GM21825 (cell line): ENCODE measurements around the gene PPP1R1A.
A peak's percentile ranks its signal among the peaks of the same experiment; 100 is the strongest.

ENCODE experiments used
- ATAC-seq: cut with Tn5 transposase; IDR thresholded peaks from one replicate; pipeline ENCODE4 v1.9.1; 2021; ENCODE audit warnings: mild to moderate bottlenecking, moderate library complexity; ENCODE audit not compliant: unreplicated experiment

PPP1R1A gene

DNA sequence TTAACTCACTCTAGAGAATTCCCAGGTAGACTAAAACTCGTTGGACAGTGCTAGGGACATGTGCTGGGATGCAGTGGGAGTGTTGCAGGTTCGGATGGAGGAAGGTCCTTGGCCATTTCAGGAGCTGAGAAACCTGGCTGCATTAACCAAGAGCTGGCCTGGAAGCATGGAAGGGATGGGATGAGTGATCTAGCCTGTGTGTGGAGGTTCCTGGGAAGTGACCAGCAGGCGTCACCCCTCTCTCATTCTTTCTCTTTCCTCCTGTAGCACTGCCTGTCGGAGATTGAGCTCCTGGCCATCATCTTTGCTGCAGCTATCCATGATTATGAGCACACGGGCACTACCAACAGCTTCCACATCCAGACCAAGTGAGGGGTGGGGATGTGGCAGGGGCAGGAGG is 15.6 kb downstream of the PPP1R1A start:
- ATAC-seq, result no peak

- no peak for ATAC-seq
Measured at GRCh38 chr12:54571193-54572188, 17.0 kb downstream of the PPP1R1A start.

GRCh38 chr12:54569995-54570528 is 18.4 kb downstream of the PPP1R1A start:
- no peak for ATAC-seq

DNA sequence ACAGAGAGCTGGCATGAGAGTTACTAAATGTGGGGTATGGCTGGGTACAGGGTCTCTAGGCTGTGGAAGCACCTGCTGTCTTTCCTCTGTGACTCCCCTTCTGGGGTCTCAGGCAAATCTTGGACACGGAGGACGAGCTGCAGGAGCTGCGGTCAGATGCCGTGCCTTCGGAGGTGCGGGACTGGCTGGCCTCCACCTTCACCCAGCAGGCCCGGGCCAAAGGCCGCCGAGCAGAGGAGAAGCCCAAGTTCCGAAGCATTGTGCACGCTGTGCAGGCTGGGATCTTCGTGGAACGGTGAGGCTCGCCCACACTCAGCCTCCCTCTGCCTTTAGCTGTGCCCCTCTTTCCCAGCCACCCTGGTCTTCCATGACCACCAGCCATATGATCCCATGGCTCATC is 19.4 kb downstream of the PPP1R1A start:
- no peak for ATAC-seq

DNA sequence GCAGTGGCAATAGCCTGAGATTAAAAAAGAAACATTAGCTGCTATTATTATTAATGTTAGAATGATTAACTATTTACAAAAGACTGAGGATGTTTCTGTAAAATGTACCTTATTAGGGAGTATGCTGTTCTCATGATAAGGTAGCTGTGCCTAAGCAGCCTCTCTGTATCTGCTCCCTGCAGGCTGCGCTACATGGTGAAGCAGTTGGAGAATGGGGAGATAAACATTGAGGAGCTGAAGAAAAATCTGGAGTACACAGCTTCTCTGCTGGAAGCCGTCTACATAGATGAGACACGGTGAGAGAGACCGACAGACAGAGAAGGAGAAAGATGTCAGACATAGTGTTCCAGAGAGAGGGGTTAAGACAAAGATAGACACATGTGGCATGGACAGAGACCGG is 21.7 kb downstream of the PPP1R1A start:
- no peak for ATAC-seq

DNA sequence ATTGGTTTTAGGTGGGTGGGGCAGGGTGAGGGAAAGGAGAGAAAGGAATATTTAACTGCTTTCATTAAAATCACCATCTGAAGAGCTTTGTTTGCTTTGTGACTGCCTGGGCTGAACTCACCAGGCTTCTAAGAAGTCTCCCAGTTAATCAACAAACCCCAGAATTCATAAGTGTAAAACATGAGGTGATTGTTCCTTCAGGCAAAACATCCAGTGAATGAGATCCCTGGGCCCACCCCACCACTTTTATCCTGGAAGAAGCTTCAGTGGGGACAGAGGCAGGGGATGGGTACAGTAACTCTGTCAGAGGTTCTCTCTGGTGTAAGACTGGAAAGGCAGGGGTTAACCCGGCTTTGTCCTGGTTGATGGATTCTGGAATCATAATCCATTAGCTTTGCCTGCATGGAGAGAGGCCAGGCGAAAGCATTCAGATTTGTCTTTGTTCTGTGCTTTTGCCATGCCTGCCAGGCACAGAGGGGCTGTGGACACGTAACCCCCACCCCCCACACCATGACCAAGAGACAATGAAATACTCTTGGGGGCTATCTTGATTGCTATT is 22.4 kb downstream of the PPP1R1A start:
- ATAC-seq, result no peak

- ATAC-seq, result no peak
Measured at GRCh38 chr12:54565310-54565985, 23.0 kb downstream of the PPP1R1A start.

- ATAC-seq, result no peak
Measured at GRCh38 chr12:54564768-54565167, 23.7 kb downstream of the PPP1R1A start.

DNA sequence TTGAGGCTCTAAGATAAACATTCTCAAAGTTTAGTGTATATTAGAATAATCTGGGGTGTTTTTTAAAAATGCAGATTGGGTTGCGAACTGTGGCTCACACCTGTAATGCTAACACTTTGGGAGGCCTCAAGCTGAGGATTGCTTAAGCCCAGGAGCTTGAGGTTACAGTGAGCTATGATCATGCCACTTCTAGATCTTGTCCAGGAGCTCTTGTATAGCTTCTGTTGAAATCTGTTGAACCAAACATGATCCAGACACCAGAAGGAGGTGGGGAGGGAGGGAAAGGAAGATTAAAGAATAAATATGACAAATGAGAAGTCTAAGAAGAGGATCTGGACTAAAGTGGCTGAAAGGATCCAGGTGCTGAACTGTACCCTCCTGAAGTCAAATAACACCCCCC is 24.7 kb downstream of the PPP1R1A start:
- no peak for ATAC-seq

- ATAC-seq, result no peak
Measured at GRCh38 chr12:54562750-54563356, 25.6 kb downstream of the PPP1R1A start.

- no peak for ATAC-seq
Measured at GRCh38 chr12:54561164-54561563, 27.3 kb downstream of the PPP1R1A start.

GRCh38 chr12:54560374-54560858 is 28.0 kb downstream of the PPP1R1A start:
- peak; percentile 100 for ATAC-seq

GRCh38 chr12:54558759-54559158 is 29.7 kb downstream of the PPP1R1A start:
- ATAC-seq, result no peak

DNA sequence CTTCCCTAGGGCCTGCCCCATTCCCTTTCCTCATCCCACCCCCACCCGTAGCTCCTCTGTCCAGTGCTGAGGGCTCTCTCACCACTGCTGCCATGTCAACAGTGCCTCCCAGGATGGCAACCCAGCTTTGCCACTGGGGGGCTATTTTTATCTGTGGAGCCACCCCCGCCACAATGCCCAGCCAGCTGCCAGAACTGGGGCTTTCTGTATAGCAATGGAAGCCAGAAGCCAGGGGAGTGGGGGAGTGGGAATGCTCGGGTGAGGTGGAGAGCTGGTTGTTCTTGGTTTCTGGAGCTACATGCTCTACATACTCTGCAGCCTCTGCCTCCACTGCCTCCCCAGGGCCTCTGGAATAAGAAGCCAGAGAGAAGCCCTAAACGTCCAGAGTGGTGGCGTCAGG is 30.1 kb downstream of the PPP1R1A start:
- no peak for ATAC-seq

GRCh38 chr12:54555670-54556257 is 32.7 kb downstream of the PPP1R1A start:
- ATAC-seq, result no peak

GRCh38 chr12:54549774-54550451 is 38.5 kb downstream of the PPP1R1A start:
- no peak for ATAC-seq

DNA sequence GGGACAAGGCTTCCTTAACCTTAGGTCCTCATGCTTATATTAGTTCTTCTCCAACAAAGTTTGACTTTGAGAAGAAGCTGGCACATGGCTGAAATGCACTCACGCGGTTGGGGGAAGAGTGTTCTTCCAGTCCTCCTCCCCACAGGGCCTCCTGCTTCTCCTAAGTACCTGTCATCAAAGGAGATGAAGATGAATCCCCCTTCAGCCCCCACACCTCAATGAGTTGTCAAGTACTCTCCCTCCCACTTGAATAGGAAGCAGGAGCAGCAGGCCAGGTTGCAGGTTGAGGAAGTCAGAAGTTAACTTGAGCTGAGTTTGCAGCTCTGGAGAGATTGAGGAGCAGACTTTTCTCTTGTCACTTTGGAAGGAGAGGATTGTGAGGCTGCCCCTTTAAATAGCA is 41.9 kb downstream of the PPP1R1A start:
- no peak for ATAC-seq

DNA sequence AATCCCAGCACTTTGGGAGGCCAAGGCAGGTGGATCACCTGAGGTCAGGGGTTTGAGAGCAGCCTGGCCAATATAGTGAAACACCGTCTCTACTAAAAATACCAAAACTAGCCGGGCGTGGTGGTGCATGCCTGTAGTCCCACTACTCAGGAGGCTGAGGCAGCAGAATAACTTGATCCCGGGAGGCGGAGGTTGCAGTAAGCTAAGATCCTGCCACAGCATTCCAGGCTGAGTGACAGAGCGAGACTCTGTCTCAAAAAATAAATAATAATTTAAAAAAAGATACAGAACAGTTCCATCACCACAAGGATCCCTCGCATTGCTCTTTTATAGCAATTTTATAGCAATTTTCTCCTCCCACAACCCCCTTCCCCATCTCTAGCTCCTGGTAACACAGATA is 43.7 kb downstream of the PPP1R1A start:
- no peak for ATAC-seq

DNA sequence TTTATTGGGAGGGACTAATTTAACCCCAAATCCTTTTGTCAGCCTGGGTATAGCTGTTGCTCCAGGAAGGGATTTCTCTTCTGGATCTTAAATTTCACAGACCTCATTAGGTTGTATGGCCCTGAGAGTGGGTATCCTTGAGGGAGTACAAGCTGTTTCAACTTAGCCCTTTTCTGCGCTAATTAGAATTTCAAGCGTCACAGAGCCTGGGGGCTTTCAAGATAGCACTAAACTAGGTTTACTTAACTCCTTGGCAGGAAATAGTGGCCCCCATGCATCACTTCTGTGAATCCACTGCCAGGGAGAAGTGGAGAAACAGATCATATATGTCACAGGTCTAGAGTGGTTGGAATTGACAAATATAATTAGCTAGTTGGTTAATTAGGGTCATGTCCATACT is 44.9 kb downstream of the PPP1R1A start:
- ATAC-seq, result no peak

DNA sequence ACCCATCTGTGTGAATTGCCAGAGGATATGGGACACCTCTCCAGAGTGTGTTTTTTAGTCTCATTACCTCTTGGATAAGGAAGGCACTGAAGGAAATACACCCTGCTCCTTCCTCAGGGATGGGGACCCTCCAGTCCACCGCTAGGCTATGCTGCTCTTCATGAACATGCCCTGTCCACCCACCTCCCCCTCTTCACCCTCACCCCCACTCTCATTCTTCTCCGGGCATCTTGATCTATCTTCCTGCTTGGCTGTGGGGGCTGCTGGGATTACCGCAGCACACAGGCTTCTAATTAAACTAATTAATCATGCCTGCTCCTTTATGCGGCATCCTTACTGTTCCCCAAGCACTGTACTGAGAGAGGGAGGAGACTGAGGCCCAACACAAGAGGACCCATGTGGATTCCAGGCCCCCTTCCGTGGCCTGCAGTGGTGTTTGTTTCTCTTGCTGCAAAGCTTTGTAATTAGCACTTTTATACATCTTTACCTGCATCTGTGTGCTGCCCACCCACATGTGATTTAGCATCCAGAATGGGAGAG is 46.6 kb downstream of the PPP1R1A start:
- ATAC-seq, result no peak
